GM12873 (cell line): ENCODE results near the gene SH3BGRL3.

Experiments used
- TF ChIP-seq, protein P1 (sequence below): IDR thresholded peaks from 2 replicates; pipeline ENCODE4 v1.5.1; 2012; ENCODE audit warnings: low read depth, mild to moderate bottlenecking, moderate library complexity, low read length, control low read depth; ENCODE audit not compliant: insufficient read depth; ENCODE audit errors: missing control alignments

SH3BGRL3 gene

DNA sequence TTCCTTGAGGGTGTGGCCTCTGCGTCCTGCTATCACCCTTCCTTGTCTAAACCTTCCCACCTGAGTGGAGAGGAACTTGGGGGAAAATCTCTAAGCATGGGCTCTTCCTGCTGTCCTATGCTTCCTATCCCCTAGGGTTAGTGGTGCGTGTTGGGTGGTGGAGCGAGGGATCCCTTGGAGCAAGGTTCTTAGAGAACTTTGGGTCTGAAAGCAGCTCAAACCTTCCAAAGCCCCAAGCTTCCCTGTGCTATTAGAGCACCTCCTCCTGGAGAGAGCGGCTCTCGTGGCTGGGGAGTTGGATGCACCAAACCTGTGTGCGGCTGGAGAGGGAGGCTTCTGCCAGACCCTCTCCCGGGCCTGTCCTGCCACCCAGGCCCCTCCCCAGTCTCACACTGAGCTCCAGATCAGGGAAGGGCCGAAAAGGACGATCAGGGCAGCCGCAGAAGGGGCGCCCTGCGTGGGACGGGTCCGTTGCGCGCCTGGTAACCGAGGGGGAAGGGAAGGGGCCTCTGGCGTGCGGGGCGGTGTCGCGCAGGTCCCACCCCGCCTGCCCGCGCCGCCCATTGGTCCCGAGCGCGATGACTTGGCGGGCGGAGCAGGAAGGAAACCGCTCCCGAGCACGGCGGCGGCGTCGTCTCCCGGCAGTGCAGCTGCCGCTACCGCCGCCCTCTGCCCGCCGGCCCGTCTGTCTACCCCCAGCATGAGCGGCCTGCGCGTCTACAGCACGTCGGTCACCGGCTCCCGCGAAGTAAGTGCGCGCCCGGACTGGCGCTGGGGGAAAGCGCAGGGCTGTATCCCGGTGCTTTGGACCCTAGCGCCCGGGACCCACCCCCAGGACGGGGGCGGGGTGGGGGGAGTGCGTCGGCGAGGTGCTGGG is at the start of gene SH3BGRL3:
TSS of gene SH3BGRL3 (plus strand) at position 631 of the 877 bp plus-strand sequence. CDS start at position 701, 70 bp downstream.
- TF ChIP-seq, protein P1, sequence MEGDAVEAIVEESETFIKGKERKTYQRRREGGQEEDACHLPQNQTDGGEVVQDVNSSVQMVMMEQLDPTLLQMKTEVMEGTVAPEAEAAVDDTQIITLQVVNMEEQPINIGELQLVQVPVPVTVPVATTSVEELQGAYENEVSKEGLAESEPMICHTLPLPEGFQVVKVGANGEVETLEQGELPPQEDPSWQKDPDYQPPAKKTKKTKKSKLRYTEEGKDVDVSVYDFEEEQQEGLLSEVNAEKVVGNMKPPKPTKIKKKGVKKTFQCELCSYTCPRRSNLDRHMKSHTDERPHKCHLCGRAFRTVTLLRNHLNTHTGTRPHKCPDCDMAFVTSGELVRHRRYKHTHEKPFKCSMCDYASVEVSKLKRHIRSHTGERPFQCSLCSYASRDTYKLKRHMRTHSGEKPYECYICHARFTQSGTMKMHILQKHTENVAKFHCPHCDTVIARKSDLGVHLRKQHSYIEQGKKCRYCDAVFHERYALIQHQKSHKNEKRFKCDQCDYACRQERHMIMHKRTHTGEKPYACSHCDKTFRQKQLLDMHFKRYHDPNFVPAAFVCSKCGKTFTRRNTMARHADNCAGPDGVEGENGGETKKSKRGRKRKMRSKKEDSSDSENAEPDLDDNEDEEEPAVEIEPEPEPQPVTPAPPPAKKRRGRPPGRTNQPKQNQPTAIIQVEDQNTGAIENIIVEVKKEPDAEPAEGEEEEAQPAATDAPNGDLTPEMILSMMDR, result peak; percentile 44

DNA sequence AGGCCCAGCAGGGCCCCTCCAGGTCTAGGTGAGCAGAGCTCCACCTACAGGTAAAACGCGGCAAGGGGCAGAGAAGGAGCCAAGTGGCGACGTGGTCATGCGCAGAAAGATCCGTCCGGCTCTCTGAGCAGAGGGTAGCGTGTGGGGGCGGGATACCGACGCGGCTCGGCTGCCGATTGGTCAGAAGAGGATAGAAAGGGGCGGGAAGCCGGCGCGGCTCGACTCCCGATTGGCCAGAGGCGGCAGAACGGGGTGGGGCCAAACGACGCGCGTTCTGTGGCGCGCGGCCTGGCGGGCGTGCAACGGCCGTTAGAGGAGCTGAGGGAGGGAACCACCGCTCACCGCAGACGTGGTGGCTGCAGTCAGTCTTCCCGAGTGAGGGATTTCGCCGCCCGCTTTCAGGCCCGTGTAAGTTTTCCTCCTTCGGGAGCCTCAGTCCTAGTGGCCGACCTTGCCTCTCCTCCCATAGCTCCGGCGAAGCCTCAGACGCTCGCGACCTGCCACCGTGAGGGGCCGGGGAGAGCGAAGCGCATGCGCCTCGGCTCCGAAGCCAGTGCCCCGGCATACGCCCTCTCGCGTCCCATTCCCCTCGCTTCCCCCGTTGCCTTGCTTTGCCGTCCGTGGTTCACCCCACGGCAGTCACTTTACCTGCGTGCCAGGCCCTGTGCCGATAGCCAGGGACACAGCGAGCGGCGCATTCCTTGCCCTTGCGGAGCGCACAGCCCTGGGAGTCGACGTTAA is 45.8 kb upstream of the SH3BGRL3 start, which contains the start of gene CEP85:
TSS of gene CEP85 (plus strand) at position 298 of the 741 bp plus-strand sequence. CDS start 5,584 bp downstream, outside the sequence.
- TF ChIP-seq, protein P1, result peak; percentile 93

DNA sequence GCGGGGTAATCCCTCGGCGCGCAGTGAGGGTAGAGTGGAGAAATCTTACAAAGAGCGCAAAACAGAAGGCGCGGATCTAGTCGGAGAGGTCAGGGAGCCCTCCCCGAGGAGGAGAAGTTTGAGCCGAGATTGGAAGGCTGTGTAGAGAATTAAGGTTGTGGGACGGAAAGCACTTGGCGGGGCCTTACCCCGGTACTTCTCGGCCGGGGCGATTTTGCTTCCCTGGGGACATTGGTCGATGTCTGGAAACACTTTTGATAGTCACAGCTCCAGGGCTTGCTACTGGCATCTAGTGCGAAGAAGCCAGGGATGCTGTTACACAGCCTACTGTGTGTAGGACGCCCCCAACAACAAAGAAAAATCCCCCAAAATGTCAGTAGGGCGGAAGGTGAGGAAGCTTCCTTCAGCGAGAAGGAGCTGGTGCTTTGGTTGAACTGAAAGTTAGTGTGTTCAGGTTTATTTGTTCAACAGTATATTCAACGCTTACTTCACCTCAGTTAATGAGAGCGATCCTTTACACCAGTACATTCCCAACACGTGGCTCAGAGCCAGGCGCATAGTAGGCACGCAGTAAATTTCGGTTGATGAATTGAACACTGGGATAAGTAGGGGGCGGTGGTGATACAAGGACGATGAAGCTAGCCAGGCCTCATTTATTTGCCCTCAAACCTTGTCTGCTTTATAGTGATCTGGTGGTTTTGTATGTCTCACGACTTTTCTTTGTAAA is 45.1 kb upstream of the SH3BGRL3 start:
- TF ChIP-seq, protein P1, result no peak

DNA sequence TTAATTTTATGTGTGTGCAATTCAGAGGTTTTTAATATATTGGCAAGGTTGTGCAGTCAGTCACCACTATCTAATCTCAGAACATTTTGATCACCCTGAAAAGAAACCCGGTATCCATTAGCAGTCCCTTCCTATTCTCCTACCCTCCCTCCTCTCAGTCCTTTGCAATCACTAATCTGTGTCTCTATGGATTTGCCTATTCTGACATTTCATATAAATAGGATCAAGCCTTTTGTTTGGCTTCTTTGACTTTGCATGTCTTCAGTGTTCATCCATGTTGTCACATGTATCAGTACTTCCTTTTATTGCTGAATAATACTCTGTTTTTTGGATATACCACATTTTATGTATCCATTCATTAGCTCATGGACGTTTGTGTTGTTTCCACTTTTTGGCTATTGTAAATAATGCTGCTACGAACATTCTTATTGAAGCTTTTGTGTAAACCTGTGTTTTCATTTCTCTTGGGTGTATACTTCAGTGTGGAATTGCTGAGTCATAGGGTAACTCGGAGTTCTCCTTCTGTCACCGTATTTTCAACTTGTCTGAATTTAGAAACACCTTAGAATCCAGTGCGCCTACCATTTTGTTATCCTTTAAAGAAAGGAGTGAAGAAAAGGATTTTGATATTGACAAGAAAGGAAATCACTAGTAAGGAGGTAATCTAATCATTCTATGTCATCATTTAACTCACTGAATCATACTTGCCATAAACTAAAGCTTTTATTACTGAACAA is 42.5 kb upstream of the SH3BGRL3 start:
- TF ChIP-seq, protein P1, result no peak

DNA sequence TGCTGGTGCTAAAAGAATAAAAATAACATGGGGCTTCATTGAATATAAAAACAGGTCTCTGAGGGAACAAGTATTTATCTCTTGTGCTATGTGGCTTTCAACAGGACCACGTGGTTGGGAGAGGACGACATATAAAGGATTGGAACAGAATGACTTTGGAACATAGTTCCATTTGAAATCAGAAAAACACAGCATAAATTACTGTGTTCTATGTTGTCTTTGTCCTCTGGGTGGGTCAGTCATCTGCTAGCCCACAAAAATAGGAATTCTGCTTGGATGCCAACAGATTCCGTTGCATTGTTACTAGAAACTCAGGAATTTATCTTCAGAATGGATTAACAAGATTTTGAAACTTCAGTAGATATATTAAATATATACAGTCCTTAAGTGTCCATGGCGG is 40.0 kb upstream of the SH3BGRL3 start:
- TF ChIP-seq, protein P1, result no peak

DNA sequence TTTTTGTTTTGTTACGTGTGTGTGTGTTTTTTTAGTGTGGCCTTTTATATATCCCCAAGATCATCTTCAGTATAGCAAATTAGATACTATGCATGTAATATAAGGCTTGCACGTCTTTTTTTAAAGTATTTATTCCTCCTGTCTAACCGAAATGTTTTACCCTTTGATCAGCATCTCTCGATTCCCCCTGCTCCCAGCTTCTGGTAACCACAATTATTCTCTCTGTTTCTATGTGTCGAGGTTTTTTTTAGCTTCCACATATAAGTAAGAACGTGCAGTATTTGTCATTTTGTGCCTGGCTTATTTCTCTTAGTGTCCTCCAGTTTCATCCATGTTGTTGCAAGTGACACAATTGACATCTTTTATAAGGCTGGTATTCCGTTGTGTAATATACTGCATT is 27.2 kb upstream of the SH3BGRL3 start:
- TF ChIP-seq, protein P1, result no peak
